GM23248 (cell line): Measurements from ENCODE around the gene CSNK2A3.

ENCODE experiments used
- EZH2 ChIP-seq: fragments of 200-600 bp; sonication (generic); IDR thresholded peaks from 2 replicates; pipeline ENCODE4 v1.6.1; 2018; ENCODE audit warnings: antibody characterized with exemption, mild to moderate bottlenecking; ENCODE audit not compliant: insufficient read depth, poor library complexity, severe bottlenecking
- EZH2phosphoT487 ChIP-seq: fragments of 200-600 bp; sonication (generic); IDR thresholded peaks from 2 replicates; pipeline ENCODE4 v1.6.1; 2018; ENCODE audit warnings: antibody characterized with exemption, moderate library complexity, mild to moderate bottlenecking, low read depth; ENCODE audit not compliant: insufficient read depth

GRCh38 chr11:11387622-11388305, 34.7 kb upstream of the CSNK2A3 start:
- TF ChIP-seq EZH2 = no peak
- no peak for TF ChIP-seq EZH2phosphoT487
